ELR (cell line): Measurements from ENCODE around the gene DENND5A.
"Not testable (repeated sequence)": the region's sequence is repeated elsewhere in the genome, so short reads cannot be mapped to it uniquely, and the experiment has no call there.

Experiments used
- DNase-seq: peaks from one replicate; pipeline ENCODE4 v3.0.0-alpha.2; 2015; ENCODE audit warnings: low read depth

DENND5A gene

DNA sequence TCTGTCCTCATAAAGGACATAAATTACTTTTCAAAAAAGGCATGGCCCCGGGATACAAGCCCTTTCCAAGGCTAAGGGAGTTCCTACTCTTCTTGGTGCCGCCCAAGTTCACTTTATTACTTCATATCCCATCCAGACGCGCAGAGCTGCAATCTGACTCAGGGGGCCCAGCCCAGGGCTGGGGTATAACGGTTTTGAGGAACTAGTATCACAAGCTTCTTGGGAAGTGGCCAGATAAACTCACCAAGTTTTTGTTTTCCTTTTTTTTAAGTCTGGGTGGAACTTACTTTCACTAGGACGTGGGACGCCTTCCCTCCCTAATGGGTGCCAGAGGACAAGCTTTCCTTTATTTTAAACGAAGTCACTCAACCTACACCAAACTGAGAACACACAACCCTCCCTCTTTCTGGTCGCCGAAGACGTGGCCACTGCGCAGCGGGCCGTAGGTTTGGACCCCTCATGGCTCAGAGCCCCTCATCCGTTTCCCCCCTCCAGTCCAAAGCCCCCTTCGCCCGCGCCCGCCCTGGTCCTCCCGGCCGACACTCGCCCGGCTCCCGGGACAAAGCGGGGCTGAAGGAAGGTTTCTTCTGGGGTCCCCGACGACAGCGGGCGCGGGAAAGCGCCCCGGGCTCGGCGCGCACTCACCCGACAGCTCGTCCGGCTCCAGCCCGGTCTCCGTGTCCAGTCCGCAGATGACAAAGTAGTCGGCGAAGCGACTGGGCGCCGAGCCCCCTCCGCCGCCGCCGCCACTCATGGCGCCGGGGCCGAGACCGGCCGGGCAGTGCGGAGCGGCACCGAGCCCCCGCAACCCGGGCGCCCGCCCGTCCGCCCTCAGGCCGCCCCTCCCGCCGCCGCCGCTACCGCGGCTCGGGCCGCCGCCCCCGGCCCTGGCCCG is 587 bp downstream of the DENND5A start:
- peak; percentile 85 for DNase-seq

DNA sequence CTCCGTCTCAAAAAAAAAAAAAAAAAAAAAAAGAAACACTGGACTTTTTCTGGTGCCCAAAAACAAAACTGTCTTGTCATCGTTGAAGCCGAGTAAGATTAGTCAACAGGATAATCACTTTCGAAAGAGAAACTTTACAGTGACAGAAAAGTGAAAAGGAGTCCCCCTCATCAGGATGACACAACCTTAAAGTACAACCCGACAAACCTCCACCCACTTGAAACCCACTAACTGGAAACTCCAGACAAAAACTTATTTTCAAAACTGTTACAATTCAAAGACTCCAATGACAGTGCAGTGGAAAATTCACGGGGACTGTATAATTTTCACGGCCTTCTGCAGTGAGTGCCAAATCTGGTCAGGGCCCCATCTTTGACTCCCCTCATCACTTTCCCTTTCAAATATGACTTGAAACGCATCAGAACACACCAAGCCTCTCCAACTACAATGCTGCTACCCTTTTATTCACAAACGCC is 1.3 kb downstream of the DENND5A start:
- DNase-seq, result peak; percentile 58

DNA sequence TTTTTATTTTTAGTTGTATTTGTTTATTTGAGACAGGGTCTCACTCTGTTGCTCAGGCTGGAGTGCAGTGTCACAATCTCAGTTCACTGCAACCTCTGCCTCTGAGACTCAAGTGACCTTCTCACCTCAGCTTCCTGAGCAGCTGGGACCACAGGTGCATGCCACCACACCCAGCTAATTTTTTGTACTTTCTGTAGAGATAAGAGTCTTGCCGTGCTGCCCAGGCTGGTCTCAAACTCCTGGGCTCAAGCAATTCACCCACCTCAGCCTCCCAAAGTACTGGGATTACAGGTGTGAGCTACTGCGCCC is 4.4 kb downstream of the DENND5A start:
- DNase-seq, result not testable (repeated sequence)

DNA sequence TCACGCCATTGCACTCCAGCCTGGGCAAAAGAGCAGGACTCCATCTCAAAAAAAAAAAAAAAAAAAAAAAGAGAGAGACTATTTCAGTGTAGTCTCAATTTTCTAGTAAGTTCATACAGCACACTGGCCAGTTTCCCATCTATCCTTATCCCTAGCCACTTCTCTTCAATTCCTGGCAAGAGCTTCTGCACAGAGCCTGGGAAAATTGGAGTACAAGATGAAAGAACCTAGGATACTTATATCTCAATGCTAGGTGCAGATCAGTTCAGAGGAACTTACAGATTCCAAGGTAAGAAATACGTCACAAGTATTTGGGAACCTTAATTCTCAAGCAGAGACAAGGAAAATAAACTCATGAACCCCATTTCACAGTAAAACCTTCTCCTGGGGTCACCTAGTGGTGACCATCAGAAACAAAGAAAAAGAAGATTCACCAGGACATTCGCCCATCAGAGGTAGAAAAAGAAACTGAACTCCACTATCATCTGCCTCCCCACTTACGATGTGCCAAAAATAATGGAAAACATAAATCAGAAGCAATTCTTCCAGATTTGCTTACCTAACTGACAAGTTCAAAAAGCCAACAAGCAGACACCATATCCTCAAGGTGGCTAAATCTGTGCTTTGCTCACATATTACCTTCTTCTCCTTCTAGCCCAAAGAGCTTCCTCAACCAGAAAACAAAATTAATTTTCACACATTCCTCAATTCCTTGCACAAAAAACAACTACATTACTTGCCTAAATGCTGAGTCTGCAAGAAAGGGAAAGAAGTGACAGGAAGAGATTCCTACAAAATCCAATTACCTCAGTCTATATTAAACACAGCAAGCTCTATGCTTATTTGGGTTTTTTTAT is 4.9 kb downstream of the DENND5A start:
- peak; percentile 22 for DNase-seq

DNA sequence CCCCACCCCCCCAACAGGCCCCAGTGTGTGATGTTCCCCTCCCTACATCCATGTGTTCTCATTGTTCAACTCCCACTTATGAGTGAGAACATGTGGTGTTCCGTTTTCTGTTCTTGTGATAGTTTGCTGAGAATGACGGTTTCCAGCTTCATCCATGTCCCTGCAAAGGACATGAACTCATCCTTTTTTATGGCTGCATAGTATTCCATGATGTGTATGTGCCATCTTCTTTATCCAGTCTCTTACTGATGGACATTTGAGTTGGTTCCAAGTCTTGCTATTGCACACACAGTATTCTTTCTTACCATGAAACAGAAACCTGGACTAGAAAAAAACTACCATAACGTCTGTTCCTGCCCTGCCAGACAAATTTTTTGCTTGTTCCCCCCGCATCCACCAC is 6.9 kb downstream of the DENND5A start:
- DNase-seq, result not testable (repeated sequence)

DNA sequence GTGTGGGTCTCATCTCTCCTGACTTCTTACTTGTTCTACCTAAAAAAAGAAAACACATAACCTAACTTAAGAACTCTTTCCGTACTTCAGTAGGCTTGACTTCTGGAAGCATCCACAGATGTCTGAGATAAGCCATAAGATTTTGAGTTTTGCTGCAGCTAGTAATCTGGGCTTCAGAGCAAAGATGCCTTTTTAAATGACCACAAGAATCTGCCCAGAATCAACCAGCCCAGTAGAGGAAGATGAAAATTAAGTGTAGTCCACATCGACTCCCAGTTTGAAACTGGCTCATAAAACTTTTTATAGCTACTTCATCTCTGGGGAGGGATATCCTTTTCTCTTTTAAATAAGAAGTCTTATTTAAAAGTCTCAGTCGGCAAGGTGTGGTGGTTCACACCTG is 10.7 kb downstream of the DENND5A start:
- no peak for DNase-seq

DNA sequence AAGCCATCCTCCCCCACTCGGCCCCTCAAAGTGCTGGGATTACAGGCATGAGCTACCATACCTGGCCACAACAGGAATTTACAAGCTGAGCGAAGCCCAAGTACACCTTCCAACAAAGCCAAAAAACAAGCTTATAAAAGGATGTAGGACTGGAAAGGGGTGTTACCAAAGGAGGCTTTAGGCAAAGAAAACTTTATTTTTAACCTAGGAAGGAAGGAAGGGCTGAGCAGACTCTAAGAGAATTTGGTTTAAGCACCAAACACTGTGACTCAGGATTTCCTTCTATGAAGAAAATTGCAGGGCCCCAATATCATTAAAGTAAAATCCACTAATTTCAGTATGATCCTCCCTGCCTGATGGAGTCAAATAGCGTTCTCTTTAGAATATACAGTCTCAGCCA is 12.1 kb downstream of the DENND5A start:
- no peak for DNase-seq

DNA sequence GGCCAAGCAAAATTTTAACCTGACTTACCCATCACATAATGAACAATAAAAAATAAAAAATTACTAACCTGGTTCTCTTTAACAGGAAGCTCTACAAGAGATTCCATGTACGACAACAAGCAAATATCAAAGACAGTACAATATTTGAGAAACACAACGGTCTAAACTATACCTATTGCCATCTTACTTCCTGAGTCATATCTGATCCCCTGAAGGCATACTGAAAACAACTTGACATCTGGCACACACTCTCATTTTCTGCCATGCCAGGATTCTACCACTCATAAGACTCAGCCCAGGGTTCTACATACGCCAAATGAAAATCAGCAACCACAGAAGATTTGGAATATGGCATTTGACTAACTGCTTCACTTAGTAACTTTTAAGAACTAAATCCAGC is 13.8 kb downstream of the DENND5A start:
- DNase-seq, result peak; percentile 36

DNA sequence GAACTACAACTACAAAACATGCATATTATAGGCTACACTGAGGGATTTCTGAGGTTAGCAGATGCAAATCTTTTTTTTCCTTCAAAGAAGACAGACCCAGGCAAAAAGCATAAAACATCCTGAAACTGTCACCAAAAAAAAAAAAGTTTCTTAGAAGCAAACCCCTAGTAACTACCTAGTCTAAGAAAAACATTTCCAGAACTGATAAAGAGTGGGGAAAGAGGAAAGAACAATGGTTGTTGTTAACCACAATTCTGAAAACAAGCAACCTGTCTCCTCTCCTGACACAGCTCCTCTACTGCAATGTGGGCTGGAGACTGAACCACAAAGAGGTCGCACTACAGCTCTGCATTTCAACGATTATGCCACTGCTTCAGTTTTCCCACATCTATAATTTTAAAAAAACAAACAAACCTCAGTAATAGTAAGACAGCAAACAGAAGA is 15.0 kb downstream of the DENND5A start:
- DNase-seq, result no peak

DNA sequence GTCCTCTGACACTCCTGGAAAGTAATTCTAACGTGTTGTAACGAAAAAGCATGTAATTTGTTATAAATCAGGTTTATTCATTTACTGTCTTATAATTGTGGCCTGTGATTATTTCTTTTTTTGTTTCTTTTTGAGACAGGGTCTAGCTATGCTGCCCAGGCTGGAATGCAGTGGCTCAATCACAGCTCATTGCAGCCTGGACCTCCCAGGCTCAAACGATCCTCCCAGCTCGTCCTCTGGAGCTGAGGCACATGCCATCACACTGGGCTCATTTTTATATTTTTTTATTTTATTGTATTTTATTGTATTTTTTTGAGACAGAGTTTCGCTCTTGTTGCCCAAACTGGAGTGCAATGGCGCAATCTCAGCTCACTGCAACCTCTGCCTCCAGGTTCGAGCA is 15.9 kb downstream of the DENND5A start:
- no peak for DNase-seq

DNA sequence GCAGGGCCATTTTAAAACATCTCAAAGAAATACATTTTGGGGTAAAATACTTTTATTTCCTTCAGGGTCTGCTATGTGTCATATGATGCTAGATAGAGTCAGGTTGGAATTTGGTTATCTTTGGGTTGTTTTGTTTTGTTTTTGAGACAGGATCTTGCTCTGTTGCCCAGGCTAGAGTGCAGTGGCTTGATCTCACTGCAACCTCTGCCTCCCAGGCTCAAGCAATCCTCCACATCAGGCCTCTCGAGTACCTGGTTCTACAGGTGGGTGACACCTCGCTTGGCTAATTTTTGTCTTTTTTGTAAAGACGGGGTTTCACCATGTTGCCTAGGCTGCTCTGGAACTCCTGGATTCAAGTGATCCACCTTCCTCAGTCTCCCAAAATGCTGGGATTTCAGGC is 17.3 kb downstream of the DENND5A start:
- DNase-seq, result no peak

DNA sequence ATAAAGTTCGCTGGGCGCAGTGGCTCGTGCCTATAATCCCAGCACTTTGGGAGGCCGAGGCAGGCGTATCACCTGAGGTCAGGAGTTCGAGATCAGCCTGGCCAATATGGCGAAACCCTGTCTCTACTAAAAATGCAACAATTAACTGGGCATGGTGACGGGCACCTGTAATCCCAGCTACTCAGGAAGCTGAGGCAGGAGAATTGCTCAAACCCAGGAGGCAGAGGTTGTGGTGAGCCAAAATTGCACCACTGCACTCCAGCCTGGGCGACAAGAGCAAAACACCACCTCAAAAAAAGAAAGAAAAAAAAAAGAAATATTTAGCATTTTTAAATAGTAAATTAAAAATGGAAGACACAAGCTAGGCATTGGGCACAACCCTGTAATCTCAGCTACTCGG is 28.9 kb downstream of the DENND5A start:
- DNase-seq, result not testable (repeated sequence)

DNA sequence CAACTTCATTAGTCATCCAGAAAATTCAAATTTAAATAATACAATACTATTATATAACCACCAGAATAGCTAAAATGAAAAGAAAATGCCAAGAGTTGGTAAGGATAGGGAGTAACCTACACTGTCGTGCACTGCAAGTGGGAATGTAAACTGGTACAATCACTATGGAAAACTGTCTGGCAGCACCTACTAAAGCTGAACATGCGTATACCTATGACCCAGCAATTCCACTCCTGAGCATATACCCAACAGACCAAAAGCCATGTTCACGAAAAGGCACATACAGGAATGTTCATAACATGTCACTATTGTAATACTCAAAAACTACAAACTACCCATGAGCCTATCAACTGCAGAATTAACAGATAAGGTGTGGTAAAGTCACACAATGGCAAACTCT is 32.7 kb downstream of the DENND5A start:
- DNase-seq, result no peak

DNA sequence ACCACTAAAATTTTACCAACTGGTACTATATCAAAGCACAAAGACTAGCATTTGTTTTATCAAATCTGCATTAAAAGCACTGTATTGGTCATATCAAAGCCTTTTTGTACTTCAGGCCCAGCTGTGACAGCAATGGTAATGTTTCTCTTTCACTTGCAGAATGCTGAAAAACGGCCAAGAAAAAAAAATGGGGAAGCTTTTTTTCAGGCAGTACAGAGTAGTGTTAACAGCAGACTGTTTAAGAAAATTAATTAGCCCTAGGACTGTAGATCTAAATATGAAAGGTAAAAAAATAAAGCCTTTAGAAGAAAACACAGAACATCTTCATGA is 33.3 kb downstream of the DENND5A start:
- no peak for DNase-seq

DNA sequence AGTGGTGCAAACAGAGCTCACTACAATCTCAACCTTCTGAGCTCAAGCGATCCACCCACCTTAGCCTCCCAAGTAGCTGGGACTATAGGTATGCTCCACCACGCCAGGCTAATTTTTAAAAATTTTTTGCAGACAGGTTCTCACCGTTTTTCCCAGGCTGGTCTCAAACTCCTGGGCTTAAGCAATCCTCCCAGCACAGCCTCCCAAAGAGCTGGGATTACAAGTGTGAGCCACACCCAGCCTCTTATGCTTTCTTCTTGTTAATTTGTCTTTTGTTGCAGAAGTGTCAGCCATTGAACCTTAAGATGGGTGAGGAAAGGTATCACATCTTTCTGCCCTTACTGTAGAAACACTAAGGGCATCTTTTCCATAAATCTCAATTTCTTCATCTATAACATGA is 34.9 kb downstream of the DENND5A start:
- DNase-seq, result peak; percentile 12

DNA sequence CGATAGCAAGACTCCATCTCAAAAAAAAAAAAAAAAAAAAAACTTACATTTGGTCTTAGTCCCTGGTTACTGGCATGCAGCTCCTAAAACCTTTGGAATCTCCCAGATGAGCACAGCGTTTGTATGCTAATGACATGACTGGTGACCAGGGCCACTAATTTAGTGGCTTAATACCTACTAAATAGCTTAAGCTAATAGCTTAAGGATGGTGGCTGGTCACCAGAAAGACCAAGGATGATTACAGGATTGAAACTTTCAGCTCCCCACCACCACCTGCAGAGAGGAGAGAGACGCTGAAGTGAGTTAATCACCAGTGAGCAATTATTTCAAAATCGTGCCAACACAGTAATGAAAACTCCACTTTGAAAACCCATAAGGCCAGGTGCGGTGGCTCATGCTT is 37.1 kb downstream of the DENND5A start:
- no peak for DNase-seq

DNA sequence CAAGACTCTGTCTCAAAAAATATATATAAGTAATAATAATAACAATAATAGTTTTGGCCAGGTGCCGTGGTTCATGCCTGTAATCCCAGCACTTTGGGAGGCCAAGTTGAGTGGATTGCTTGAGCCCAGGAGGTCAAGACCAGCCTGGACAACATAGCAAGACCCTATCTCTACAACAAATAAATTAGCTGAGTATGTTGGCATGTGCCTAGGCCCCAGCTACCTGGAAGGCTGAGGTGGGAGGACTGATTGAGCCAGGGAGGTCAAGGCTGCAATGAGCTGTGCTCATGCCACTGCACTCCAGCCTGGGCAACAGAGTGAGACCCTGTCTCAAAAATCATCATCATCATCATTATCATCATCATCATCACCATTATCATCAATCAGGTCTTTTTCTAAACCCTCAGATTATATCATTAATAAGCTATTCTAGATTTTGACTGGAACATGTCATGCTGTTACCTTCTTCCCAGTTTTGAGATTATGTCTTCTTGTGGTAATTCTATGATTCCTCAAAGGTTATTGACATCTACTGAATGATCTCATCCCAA is 39.3 kb downstream of the DENND5A start:
- DNase-seq, result no peak

DNA sequence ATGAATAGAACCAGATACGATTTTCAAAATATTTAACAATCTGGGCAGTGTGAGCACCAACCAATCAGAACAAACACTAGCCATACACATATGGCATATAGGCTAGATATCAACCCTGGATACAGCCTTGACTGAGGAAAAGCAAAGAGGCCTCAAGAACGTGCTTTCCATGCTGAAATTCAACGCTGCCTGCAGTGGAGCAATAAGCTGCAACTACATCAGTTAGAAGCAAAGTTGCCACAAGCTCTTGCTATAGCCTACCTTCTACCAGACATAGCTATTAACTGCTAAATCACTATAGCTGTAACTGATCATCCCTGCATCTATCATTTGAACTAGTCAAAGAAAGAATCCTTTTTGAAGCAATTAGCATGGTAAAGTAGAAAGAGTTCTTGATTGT is 42.5 kb downstream of the DENND5A start:
- no peak for DNase-seq

DNA sequence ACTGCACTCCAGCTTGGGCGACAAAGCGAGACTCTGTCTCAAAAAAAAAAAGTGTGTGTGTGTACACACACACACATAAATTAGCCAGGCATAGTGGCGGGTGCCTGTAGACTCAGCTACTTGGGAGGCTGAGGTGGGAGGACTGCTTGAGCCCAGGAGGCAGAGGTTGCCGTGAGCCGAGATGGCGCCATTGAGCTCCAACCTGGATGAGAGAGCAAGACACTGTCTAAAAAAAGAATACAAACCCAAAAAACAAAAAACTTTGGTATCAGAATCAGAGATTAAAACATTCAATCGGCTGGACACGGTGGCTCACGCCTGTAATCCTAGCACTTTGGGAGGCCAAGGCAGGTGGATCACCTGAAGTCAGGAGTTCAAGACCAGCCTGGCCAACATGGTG is 44.3 kb downstream of the DENND5A start:
- not testable (repeated sequence) for DNase-seq

DNA sequence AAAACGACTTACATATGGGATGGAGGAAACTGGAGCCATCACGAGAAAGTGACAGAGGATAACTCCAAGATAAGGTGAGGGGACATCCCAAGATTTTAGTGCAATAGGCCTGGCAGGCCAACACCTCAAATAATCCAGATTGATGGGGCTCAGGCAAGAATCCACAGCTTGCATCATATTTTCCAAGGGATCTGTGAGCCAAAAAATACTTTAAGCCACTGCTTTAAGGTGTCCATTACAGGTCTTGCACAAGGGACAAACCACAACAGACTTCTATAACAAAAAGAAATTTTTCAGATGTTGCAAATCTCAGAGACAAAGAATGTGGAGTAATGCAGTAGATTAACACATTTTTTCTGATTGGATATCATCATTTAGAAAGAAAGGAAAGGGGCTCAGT is 45.6 kb downstream of the DENND5A start:
- no peak for DNase-seq

DNA sequence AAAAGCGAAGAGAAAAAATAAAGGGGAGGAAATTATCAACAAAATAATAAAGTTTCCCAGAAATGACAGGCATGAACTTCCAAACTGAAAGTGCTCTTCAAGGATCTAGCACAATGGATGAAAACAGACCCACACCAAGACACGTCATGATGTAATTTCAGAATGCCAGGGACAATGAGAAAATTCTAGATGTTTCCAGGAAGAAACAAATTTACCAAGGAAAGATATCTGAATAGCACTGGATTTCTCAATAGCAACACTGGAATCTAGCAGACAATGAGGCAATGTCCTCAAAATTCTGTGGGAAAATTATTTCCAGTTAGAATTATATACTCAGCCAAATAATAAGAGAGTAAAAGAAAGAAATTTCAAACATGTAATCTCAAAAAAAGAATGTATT is 46.0 kb downstream of the DENND5A start:
- DNase-seq, result no peak

DNA sequence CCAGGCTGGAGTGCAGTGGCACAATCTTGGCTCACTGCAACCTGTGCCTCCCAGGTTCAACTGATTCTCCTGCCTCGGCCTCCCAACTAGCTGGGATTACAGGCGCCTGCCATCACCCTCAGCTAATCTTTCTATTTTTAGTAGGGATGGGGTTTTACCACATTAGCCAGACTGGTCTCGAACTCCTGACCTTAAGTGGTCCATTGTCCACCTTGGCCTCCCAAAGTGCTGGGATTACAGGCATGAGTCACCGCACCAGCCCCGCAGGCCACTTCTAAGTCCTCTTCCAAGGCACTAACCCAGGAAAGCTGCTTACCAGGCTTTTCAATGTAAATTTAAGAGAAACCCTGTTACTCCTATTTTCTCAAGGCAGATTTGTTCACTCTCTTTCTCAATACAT is 50.4 kb downstream of the DENND5A start:
- peak; percentile 53 for DNase-seq

DNA sequence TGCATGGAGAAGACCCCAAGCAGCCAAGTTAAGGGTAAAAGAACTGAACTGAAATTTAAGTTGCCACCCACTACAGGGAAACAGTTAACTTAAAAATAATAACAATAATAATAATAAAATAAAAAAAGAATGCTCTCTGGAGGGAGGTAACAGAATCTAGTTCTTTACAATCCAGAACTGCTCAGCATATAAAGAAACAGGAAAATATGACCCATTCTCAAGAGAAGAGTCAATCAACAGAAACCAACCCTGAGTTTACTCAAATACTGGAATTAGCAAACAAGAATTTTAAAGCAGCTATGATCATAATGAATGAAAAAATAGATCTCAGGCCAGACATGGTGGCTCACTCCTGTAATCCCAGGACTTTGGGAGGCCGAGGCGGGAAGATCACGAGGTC is 53.8 kb downstream of the DENND5A start:
- no peak for DNase-seq
